GM12878 (cell line): ENCODE results near the gene UROD.

Experiments used
- CEBPB ChIP-seq, 2 experiments: fragments of 150-350 bp in 1 of 2; IDR thresholded peaks; 2 replicates each; pipeline ENCODE4 v1.6.1; 2012 to 2014; ENCODE audit warnings: low read depth in 2 of 2, low read length in 2 of 2, borderline replicate concordance in 1 of 2, inconsistent platforms in 1 of 2
- CREB1 ChIP-seq: IDR thresholded peaks from 2 replicates; pipeline ENCODE4 v1.6.1; 2012; ENCODE audit warnings: low read depth, mild to moderate bottlenecking, inconsistent platforms
- FOXM1 ChIP-seq: IDR thresholded peaks from 2 replicates; pipeline ENCODE4 v1.6.1; 2012; ENCODE audit warnings: low read depth, mild to moderate bottlenecking, inconsistent platforms, low read length, moderate library complexity
- GABPA ChIP-seq: IDR thresholded peaks from 2 replicates; pipeline ENCODE4 v1.6.1; 2014; ENCODE audit warnings: antibody characterized with exemption, low read depth, mild to moderate bottlenecking, inconsistent platforms
- MXI1 ChIP-seq: fragments of 150-350 bp; IDR thresholded peaks from 2 replicates; pipeline ENCODE4 v1.6.1; 2011; ENCODE audit warnings: low read depth, mild to moderate bottlenecking, inconsistent platforms, low read length, improper control_type of control experiment
- NBN ChIP-seq: fragments of 450-650 bp; IDR thresholded peaks from 2 replicates; pipeline ENCODE4 v1.6.1; 2016
- POLR2A ChIP-seq: IDR thresholded peaks from 2 replicates; pipeline ENCODE4 v1.6.1; 2011; ENCODE audit warnings: low read depth, mild to moderate bottlenecking, low read length
- POLR2AphosphoS5 ChIP-seq: IDR thresholded peaks from 2 replicates; pipeline ENCODE4 v1.6.1; 2011; ENCODE audit warnings: mild to moderate bottlenecking, low read length, inconsistent platforms
- TF ChIP-seq, protein P1 (sequence below), 3 experiments: IDR thresholded peaks in 2 of 3; conservative IDR thresholded peaks in 1 of 3; 2 replicates each; pipeline ENCODE4 v1.5.1; 2011; ENCODE audit warnings: low read depth in 3 of 3, low read length in 3 of 3, mild to moderate bottlenecking in 3 of 3, control low read depth in 2 of 3, moderate library complexity in 2 of 3, inconsistent platforms in 1 of 3, mixed read lengths in 1 of 3; ENCODE audit not compliant: control insufficient read depth in 2 of 3, insufficient read depth in 1 of 3; ENCODE audit errors: extremely low read depth in 1 of 3
- TF ChIP-seq, protein P2 (sequence below): IDR thresholded peaks from 2 replicates; pipeline ENCODE4 v1.6.1; 2011; ENCODE audit warnings: low read depth, mild to moderate bottlenecking, low read length, moderate library complexity, borderline replicate concordance; ENCODE audit errors: extremely low read depth

DNA sequence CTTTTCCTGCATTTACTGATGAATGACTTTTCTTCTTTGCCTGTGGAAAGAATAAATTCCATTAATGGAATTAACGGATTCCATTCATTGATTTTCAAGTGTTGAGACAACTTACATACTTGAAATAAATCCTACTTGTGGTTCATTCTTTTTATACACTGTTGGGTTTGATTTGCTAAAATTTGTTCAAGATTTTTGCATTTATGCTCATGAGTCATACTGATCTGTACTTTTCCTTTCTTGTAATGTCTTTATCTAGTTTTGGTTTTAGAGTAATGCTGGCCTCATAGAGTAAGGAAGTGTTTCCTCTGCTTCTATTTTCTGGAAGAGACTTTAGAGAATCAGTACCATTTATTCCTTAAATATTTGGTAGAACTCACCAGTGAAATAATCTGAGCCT, 14.4 kb downstream of the UROD start:
- TF ChIP-seq MXI1, result no peak
- TF ChIP-seq GABPA, result no peak
- TF ChIP-seq CREB1, result no peak
- TF ChIP-seq, protein P1, sequence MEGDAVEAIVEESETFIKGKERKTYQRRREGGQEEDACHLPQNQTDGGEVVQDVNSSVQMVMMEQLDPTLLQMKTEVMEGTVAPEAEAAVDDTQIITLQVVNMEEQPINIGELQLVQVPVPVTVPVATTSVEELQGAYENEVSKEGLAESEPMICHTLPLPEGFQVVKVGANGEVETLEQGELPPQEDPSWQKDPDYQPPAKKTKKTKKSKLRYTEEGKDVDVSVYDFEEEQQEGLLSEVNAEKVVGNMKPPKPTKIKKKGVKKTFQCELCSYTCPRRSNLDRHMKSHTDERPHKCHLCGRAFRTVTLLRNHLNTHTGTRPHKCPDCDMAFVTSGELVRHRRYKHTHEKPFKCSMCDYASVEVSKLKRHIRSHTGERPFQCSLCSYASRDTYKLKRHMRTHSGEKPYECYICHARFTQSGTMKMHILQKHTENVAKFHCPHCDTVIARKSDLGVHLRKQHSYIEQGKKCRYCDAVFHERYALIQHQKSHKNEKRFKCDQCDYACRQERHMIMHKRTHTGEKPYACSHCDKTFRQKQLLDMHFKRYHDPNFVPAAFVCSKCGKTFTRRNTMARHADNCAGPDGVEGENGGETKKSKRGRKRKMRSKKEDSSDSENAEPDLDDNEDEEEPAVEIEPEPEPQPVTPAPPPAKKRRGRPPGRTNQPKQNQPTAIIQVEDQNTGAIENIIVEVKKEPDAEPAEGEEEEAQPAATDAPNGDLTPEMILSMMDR (IDR thresholded peaks at IDR 0.05 in 2 of 3, conservative IDR thresholded peaks at IDR 0.05 in 1 of 3; ENCODE audit: control insufficient read depth in 2 of 3, extremely low read depth in 1 of 3, insufficient read depth in 1 of 3, low read depth in 3 of 3, low read length in 3 of 3), result no peak
- TF ChIP-seq POLR2AphosphoS5, result no peak
- no peak for TF ChIP-seq FOXM1
- TF ChIP-seq, protein P2, sequence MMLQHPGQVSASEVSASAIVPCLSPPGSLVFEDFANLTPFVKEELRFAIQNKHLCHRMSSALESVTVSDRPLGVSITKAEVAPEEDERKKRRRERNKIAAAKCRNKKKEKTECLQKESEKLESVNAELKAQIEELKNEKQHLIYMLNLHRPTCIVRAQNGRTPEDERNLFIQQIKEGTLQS, result no peak
- TF ChIP-seq CEBPB (IDR thresholded peaks at IDR 0.05; ENCODE audit: borderline replicate concordance in 1 of 2, low read depth in 2 of 2, low read length in 2 of 2), result no peak
- no peak for TF ChIP-seq POLR2A
- no peak for TF ChIP-seq NBN
